Dendritic cell treated with granulocyte-macrophage colony-stimulating factor and Interleukin-4, amounts not matched to agents 40 ng/mL and 50 ng/mL, for 4 days (primary cell): ENCODE data around the gene TCERG1L.
"Not testable (repeated sequence)": the region's sequence is repeated elsewhere in the genome, so short reads cannot be mapped to it uniquely, and the experiment has no call there.

Experiments
- H3K27ac Mint-ChIP-seq: one replicate; pipeline ENCODE4 v1.8.0; 2022; ENCODE audit warnings: mild to moderate bottlenecking, mixed read lengths
- H3K27me3 Mint-ChIP-seq: one replicate; pipeline ENCODE4 v1.8.0; 2022; ENCODE audit warnings: mild to moderate bottlenecking, mixed read lengths
- H3K36me3 Mint-ChIP-seq: one replicate; pipeline ENCODE4 v1.8.0; 2022; ENCODE audit warnings: low read depth, mixed read lengths
- H3K4me1 Mint-ChIP-seq: one replicate; pipeline ENCODE4 v1.8.0; 2022; ENCODE audit warnings: low read depth, mixed read lengths
- H3K4me3 Mint-ChIP-seq: one replicate; pipeline ENCODE4 v1.8.0; 2022; ENCODE audit warnings: mild to moderate bottlenecking, moderate library complexity, mixed read lengths
- H3K9me3 Mint-ChIP-seq: one replicate; pipeline ENCODE4 v1.8.0; 2022; ENCODE audit warnings: mixed read lengths
- intact Hi-C: fragments of 100-400 bp; cut with micrococcal nuclease; formaldehyde crosslinking; loops from one replicate; pipeline ENCODE4 v1.15.0; 2022

The TCERG1L gene

GRCh38 chr10:131332821-131333220 is 21.3 kb upstream of the TCERG1L start:
- H3K4me3 Mint-ChIP-seq: no peak overlapping the region
- no peaks in the 10 kb centered on the region for H3K27me3 Mint-ChIP-seq
- intact Hi-C loops: no loop called here
- H3K9me3 Mint-ChIP-seq: peaks cover 12% of the 10 kb centered on the region
- H3K27ac Mint-ChIP-seq: no peak overlapping the region
- H3K4me1 Mint-ChIP-seq: no peaks in the 10 kb centered on the region
- no peaks in the 10 kb centered on the region for H3K36me3 Mint-ChIP-seq

GRCh38 chr10:131323880-131324279 is 12.4 kb upstream of the TCERG1L start:
- no peaks in the 10 kb centered on the region for H3K9me3 Mint-ChIP-seq
- H3K4me1 Mint-ChIP-seq: no peaks in the 10 kb centered on the region
- intact Hi-C loops: no loop called here
- no peak overlapping the region for H3K27ac Mint-ChIP-seq
- peaks cover 9% of the 10 kb centered on the region for H3K27me3 Mint-ChIP-seq
- H3K4me3 Mint-ChIP-seq: no peak overlapping the region
- H3K36me3 Mint-ChIP-seq: no peaks in the 10 kb centered on the region

- Mint-ChIP-seq H3K27me3 (peaks cover 9% of the 10 kb centered on the region), H3K9me3 (no peaks in the 10 kb centered on the region), H3K4me3 (no peak overlapping the region), H3K4me1 (no peaks in the 10 kb centered on the region), H3K36me3 (no peaks in the 10 kb centered on the region), H3K27ac (no peak overlapping the region)
- intact Hi-C loops: no loop called here
These were observed 11.5 kb upstream of the TCERG1L start for GRCh38 chr10:131323025-131323424.

- H3K27me3 Mint-ChIP-seq, H3K36me3 Mint-ChIP-seq, H3K9me3 Mint-ChIP-seq, intact Hi-C loops, H3K4me1 Mint-ChIP-seq, H3K27ac Mint-ChIP-seq, H3K4me3 Mint-ChIP-seq: not testable (repeated sequence)
These were observed 11.1 kb upstream of the TCERG1L start for GRCh38 chr10:131322575-131322974.

GRCh38 chr10:131320860-131321604 is 9.5 kb upstream of the TCERG1L start:
- H3K4me1 Mint-ChIP-seq: no peaks in the 10 kb centered on the region
- no peaks in the 10 kb centered on the region for H3K36me3 Mint-ChIP-seq
- no peak overlapping the region for H3K27ac Mint-ChIP-seq
- H3K27me3 Mint-ChIP-seq: peaks cover 11% of the 10 kb centered on the region
- no peaks in the 10 kb centered on the region for H3K9me3 Mint-ChIP-seq
- intact Hi-C loops: no loop called here
- H3K4me3 Mint-ChIP-seq: no peak overlapping the region

GRCh38 chr10:131318814-131319213 is 7.3 kb upstream of the TCERG1L start:
- intact Hi-C loops: no loop called here
- no peak overlapping the region for H3K4me3 Mint-ChIP-seq
- H3K27me3 Mint-ChIP-seq: peaks cover 23% of the 10 kb centered on the region
- no peaks in the 10 kb centered on the region for H3K36me3 Mint-ChIP-seq
- no peaks in the 10 kb centered on the region for H3K4me1 Mint-ChIP-seq
- no peak overlapping the region for H3K27ac Mint-ChIP-seq
- no peaks in the 10 kb centered on the region for H3K9me3 Mint-ChIP-seq

- intact Hi-C loops: no loop called here
- H3K9me3 Mint-ChIP-seq: no peaks in the 10 kb centered on the region
- H3K4me3 Mint-ChIP-seq: no peak overlapping the region
- no peak overlapping the region for H3K27ac Mint-ChIP-seq
- no peaks in the 10 kb centered on the region for H3K4me1 Mint-ChIP-seq
- no peaks in the 10 kb centered on the region for H3K36me3 Mint-ChIP-seq
- H3K27me3 Mint-ChIP-seq: peaks cover 26% of the 10 kb centered on the region
These were observed 6.8 kb upstream of the TCERG1L start for GRCh38 chr10:131318291-131318690.

GRCh38 chr10:131316321-131317075 is 5.0 kb upstream of the TCERG1L start:
- H3K27me3 Mint-ChIP-seq: peaks cover 41% of the 10 kb centered on the region

GRCh38 chr10:131315344-131315743 is 3.8 kb upstream of the TCERG1L start:
- H3K4me3 Mint-ChIP-seq: no peak overlapping the region
- peaks cover 43% of the 10 kb centered on the region for H3K27me3 Mint-ChIP-seq
- intact Hi-C loops: no loop called here
- no peaks in the 10 kb centered on the region for H3K9me3 Mint-ChIP-seq
- no peaks in the 10 kb centered on the region for H3K4me1 Mint-ChIP-seq
- no peak overlapping the region for H3K27ac Mint-ChIP-seq
- H3K36me3 Mint-ChIP-seq: no peaks in the 10 kb centered on the region

More at GRCh38 chr10:131316321-131317075, 5.0 kb upstream of the TCERG1L start:
- Mint-ChIP-seq H3K27ac (no peak overlapping the region), H3K4me3 (no peak overlapping the region), H3K9me3 (no peaks in the 10 kb centered on the region), H3K4me1 (no peaks in the 10 kb centered on the region), H3K36me3 (no peaks in the 10 kb centered on the region)
- intact Hi-C loops: no loop called here

GRCh38 chr10:131314799-131315198 is 3.3 kb upstream of the TCERG1L start:
- intact Hi-C loops: no loop called here
- H3K4me1 Mint-ChIP-seq: no peaks in the 10 kb centered on the region
- peaks cover 46% of the 10 kb centered on the region for H3K27me3 Mint-ChIP-seq
- no peak overlapping the region for H3K27ac Mint-ChIP-seq
- no peaks in the 10 kb centered on the region for H3K36me3 Mint-ChIP-seq
- no peak overlapping the region for H3K4me3 Mint-ChIP-seq
- no peaks in the 10 kb centered on the region for H3K9me3 Mint-ChIP-seq

GRCh38 chr10:131314148-131314547 is 2.6 kb upstream of the TCERG1L start:
- no peaks in the 10 kb centered on the region for H3K36me3 Mint-ChIP-seq
- H3K27ac Mint-ChIP-seq: no peak overlapping the region
- H3K9me3 Mint-ChIP-seq: no peaks in the 10 kb centered on the region
- no peaks in the 10 kb centered on the region for H3K4me1 Mint-ChIP-seq
- H3K4me3 Mint-ChIP-seq: no peak overlapping the region
- intact Hi-C loops: no loop called here
- H3K27me3 Mint-ChIP-seq: peaks cover 48% of the 10 kb centered on the region

- no peak overlapping the region for H3K27ac Mint-ChIP-seq
- H3K4me3 Mint-ChIP-seq: no peak overlapping the region
- peaks cover 55% of the 10 kb centered on the region for H3K27me3 Mint-ChIP-seq
- intact Hi-C loops: no loop called here
- no peaks in the 10 kb centered on the region for H3K4me1 Mint-ChIP-seq
- no peaks in the 10 kb centered on the region for H3K9me3 Mint-ChIP-seq
- H3K36me3 Mint-ChIP-seq: no peaks in the 10 kb centered on the region
These were observed 1.9 kb upstream of the TCERG1L start for GRCh38 chr10:131313377-131313776.

GRCh38 chr10:131312478-131312836 is 936 bp upstream of the TCERG1L start:
- H3K27ac Mint-ChIP-seq: no peak overlapping the region
- H3K36me3 Mint-ChIP-seq: no peaks in the 10 kb centered on the region
- peaks cover 58% of the 10 kb centered on the region for H3K27me3 Mint-ChIP-seq
- intact Hi-C loops: no loop called here
- no peak overlapping the region for H3K4me3 Mint-ChIP-seq
- H3K9me3 Mint-ChIP-seq: no peaks in the 10 kb centered on the region
- H3K4me1 Mint-ChIP-seq: no peaks in the 10 kb centered on the region

- H3K27ac Mint-ChIP-seq: no peak overlapping the region
- H3K4me3 Mint-ChIP-seq: no peak overlapping the region
- intact Hi-C loops: no loop called here
- no peaks in the 10 kb centered on the region for H3K9me3 Mint-ChIP-seq
- H3K4me1 Mint-ChIP-seq: no peaks in the 10 kb centered on the region
- no peaks in the 10 kb centered on the region for H3K36me3 Mint-ChIP-seq
- peaks cover 54% of the 10 kb centered on the region for H3K27me3 Mint-ChIP-seq
These were observed 190 bp downstream of the TCERG1L start for GRCh38 chr10:131311402-131311660.
